RPMI8226 (cell line): ENCODE data around the gene ANKLE1.

Source experiments
- DNase-seq: peaks from one replicate; pipeline ENCODE4 v3.0.0-alpha.2; 2015

ANKLE1 gene

GRCh38 chr19:17281391-17282304, at the start of gene ANKLE1:
ANKLE1 (plus strand) TSS chr19:17281901; CDS start chr19:17281921, 20 bp downstream.
- peak; percentile 60 for DNase-seq

DNA sequence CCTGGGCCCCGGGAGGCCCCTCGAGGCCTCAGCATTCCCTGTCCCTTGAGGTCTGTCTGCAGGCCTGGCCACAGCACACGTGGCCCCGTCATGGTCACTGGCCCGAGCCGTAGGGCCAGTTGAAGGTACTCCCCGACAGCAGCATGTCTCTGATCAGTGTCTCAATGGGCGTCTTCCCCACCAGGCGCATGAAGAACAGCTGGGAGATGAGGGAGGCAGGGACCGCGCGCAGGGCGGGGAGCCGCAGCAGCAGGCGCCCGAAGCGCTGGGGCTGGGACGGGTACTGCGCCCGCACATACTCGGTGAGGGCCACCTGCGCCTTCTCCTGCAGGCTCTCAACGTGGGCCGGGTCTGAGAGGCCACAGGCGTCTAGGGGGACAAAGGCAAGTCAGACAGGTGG, 49.4 kb upstream of the ANKLE1 start:
- no peak for DNase-seq

GRCh38 chr19:17234911-17235299, 46.8 kb upstream of the ANKLE1 start:
- DNase-seq = peak; percentile 82

- DNase-seq = peak; percentile 89
Measured at GRCh38 chr19:17235300-17235970, 46.3 kb upstream of the ANKLE1 start.

DNA sequence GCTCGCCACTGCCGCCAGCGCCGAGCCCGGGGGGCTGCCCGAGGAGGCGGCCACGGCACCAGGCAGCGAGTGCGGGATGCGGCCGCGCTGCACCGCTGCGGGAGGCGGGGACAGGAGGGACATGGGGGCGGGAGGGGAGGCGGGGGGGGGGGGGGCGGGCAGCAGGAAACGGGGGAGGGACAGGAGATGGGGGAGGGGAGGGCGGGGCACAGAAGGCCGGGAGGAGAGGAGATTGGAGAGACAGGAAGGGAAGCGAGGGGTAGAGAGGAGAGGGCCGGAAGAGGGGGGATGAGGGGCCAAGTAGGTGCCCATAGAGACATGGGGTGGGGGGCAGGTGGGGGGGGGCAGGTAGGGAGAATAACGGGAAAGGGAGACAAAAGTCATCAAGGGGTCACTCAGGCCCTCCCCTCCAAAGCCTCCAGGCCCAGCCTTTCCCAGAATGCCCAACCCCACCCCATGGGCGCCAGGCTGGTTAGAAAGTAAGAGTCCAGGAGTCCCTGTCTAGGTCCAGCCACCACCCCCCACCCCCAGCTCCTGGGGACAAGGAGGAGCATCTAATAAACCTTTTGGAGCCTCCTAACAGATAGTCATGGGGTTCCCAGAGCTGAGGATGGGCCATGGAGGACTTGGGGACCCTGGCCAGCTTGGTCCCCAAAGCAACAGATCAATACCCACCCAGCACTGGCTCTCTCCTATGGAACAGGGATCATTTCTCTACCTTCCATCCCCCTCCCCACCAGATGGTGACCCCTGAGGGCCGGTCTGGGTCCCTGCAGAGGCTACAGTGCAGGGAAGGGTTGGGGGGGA, 45.5 kb upstream of the ANKLE1 start:
- DNase-seq = no peak

GRCh38 chr19:17236811-17237543, 44.7 kb upstream of the ANKLE1 start:
- peak; percentile 57 for DNase-seq

DNA sequence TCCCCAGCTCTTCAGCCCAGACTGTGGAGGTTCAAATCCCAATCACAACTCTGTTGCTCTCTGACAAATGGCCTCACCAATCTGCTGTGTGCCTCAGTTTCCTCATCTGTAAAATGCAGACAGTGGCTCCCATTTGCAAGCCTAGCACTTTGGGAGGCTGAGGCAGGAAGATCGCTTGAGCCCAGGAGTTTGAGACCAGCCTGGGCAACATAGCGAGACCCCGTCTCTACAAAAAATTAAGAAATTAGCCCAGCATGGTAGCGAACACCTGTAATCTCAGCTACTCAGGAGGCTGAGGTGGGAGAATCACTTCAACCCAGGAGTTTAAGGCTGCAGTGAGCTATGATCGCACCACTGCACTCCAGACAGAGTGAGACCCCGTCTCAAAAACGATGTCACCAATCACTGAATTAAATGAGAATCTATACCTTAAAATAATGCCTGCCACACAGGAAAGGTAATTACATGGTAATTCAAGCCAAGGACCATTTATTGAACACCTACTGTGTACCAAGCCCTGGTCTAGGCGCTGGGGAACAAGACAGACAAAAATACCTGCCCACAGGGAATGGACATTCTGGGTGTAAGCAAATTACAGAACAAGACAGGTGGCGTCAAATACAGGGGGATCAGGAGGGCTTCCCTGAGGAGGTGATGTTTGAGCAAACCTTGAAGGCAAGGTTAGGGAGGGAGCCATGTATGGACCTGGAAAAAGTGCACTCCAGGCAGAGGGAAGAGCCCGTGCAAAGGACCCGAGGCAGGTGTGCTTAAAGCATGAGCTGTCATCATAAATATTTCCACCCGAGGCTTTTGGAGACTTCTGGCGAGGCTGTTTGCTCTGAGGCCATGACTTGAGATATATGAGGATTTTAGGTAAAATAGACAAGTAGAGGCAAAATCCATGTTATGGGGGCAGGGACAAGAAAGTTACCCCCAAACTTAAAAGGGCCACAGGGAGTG, 43.7 kb upstream of the ANKLE1 start:
- DNase-seq = no peak

- no peak for DNase-seq
Measured at GRCh38 chr19:17240062-17240752, 41.5 kb upstream of the ANKLE1 start.

DNA sequence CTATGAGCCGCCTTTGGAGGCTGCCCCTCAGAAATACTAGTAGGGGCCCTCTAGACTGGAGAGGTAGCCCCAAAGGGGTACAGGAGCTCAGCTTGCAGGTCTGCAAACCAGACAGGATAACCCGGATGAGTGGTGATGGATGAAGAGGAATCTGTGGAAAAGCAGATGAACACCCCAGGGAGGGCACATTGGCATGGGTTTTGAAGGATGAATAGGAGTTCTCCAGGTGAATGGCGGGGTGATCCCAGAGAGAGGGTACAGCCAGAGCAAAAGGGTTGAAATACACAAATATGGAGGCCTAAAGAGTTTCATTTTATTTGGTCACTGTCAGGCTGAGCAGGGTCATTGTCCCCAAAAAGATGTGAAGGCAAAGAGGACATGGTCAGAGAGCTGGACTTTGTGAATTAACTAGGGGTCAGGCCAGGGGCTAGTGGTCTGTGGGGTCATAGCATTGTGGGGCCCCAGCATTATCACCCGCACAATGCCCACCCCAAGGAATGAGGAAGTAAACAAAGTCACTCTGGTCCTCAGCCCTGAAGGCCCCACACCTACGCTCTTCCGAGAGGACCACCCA, 40.8 kb upstream of the ANKLE1 start:
- DNase-seq = no peak

DNA sequence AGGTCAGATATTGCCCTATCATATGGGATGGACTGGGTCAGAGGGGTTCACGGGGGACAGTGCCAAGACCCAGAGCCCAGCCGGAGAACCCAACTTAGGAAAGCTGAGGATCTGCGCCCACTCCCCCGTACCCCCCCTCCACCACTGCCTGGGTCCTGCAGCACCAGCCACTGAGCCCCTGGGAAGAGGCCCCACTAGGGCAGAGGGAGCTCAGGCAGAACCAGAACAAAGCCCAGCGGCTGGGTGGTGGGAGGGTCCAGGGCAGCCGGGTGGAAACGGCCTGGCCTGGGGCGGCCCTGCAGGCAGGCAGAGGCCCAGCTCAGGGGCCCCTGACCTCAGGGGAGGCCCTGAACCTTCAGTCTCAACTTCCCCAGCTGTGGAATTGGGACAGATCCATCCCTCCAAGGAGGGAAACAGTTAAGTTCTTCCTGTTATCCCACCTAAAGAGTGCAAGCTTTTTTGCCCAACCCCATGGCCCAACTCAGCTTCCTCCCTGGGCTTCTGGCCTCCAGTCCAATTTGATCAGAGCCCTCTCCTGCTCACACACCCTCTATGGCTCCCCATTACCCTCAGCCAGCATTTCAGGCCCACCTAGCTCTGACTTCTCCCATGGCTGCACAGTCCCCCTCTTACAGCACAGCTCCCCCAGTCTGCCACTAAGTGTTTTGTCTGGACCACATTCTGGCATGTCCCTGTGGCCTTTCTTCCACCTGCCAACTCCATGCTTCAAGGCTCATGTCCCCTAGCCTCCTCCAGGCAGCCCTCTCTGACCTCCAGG, 39.1 kb upstream of the ANKLE1 start:
- DNase-seq = no peak

DNA sequence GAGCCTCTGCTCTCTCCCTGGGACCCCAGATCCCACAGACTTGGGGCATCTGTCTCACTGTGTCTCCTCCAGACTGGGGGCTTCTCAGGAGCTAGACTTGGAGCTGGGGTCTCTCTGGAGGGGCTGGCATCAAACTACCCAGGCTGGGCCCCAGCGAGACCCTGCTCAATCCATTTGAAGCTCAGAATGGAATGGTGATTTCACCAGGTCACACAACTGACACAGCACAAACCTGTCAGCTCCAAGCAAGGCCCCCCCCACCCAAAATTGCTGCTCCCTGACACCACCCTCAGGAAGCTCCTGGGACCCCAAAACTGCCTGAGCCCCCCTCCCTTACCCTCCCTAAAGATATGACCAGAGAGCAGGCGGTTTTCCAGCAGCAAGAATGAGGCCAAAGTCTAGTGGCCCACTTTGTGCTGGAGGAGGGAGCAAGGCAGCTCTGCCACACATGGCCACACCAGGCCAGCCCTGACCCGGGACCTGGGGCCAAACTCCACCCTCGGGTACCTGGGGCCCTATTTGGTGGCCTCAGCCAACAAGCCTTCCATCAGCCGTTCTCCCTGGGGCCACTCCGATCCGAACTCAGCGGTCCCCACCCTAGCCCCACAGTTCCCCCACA, 38.4 kb upstream of the ANKLE1 start:
- no peak for DNase-seq

DNA sequence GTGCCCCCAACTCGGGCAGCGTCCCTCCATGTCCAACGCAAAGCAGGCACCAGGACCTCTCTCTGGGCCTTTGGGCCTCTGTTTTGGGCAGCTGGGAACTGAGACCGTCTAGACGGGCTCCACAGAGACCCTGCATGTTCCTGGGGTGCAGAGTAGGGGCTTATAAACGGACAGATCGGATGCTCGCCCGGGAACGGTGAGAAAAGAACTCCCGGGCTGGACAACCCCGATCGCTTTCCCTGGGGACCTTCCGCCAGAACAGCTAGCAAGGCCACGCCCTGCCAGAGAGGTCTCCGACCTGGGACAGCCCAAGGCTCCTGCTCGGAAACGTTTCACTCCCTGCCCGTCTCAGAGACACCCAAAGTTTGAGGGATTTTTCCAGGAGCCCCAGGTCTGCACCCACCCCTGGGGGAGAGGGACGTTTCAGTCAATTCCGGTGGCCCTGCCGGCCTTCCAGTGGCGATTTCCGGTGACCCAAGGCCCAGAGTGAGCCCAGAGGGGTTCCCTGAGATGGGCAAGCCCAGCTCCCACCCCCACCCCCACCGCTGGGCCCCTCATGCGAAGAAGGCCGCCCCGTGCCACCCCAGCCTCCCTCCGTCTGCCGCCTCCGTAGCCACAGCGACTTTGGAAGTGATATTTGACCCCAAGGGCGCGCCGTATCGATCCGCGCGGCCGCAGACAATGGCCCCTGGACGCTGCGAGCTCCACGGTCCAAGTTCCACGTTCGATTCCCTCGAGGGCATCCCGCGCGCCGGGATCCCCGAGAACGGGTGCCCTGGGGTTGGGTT, 37.7 kb upstream of the ANKLE1 start:
- DNase-seq = no peak

DNA sequence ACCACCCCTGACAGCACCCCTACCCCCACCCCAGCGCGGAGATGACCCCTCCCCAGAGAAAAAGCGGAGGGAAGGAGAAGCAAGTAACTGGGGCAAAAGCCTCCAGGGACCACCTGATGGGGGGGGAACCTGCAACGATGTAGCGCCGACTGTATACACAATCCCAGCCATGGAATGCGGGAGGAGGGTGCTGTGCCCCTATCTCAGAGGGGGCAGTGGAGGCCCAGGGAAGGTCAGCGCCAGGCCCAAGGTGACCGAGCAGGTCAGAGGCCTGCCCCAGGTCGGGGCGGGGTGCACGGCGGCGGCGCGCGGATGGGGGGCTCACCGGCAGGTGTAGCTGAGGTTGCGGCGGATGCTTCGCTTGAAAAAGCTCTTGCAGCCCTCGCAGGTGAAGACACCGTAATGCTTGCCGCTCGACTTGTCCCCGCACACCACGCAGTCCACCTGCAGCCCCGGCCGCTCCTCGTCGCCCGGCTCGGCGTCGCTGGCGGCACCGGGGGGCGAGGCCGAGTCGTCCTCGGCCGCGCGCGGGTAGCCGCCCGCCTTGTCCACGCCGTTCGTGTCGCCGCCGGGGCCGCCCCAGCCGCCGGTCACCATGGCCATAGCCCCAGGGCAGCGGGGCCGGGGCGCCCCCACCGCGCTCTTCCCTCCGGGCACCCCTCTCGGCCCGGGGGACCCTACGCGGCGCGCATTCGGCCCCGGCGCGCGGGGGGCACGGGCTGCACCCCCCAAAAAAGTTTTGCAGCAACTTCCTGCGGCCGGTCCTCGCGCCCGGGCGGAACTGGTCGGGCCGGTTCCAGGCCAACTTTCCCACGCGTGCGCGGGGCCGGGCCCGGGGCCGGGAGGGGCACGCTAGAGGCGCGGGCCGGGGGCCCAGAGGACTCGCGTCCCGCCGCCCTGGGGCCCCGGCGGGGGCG, 36.8 kb upstream of the ANKLE1 start:
- peak; percentile 45 for DNase-seq

GRCh38 chr19:17245535-17245984, 36.1 kb upstream of the ANKLE1 start, which contains the start of gene NR2F6:
NR2F6 (minus strand) TSS chr19:17245919; CDS start chr19:17245220, 699 bp downstream.
- no peak for DNase-seq

GRCh38 chr19:17246681-17247425, 34.8 kb upstream of the ANKLE1 start:
- DNase-seq = peak; percentile 73
